Cardiac muscle cell (in vitro differentiated cells and primary cell): ENCODE data around the gene RALGPS2. TPM values are rescaled to one million over a fixed set of nuclear protein-coding genes. Genes with fewer than 3 reads are reported as not detected.

Experiments used
- DNase-seq, 2 donors: peaks; one replicate each; pipeline versions ENCODE4 v3.0.0 to v3.0.0-alpha.2; 2010 to 2017; ENCODE audit warnings: low read depth in 1 of 2, low spot score in 1 of 2
- H3K27ac ChIP-seq: fragments of 200-600 bp; sonication (generic); 2 replicates; pipeline ENCODE4 v1.5.1; 2016
- H3K27me3 ChIP-seq: fragments of 200-600 bp; sonication (generic); 2 replicates; pipeline ENCODE4 v1.6.0; 2016; ENCODE audit warnings: control low read depth
- H3K36me3 ChIP-seq: fragments of 200-600 bp; sonication (generic); 2 replicates; pipeline ENCODE4 v1.5.1; 2016; ENCODE audit warnings: control low read depth
- H3K4me1 ChIP-seq: fragments of 200-600 bp; sonication (generic); 2 replicates; pipeline ENCODE4 v1.8.1; 2017; ENCODE audit warnings: low read depth, mild to moderate bottlenecking, mixed run types
- H3K4me3 ChIP-seq: fragments of 200-600 bp; sonication (generic); 2 replicates; pipeline ENCODE4 v1.5.1; 2016; ENCODE audit warnings: mild to moderate bottlenecking
- H3K9me3 ChIP-seq: fragments of 200-600 bp; sonication (generic); 2 replicates; pipeline ENCODE4 v1.5.1; 2017; ENCODE audit warnings: low read depth, mild to moderate bottlenecking, control low read depth
- polyA plus RNA-seq: library from polyadenylated mRNA; unstranded; fragments of >200 nt; fragmentation: Nextera tagmentation; extraction: Ambion mirVana; gene quantifications from 2 replicates; pipeline ENCODE4 v1.2.1, GENCODE V29; 2016
- total RNA-seq: library from RNA; depleted of rRNA; stranded (reverse); fragments of >200 nt; gene quantifications from 2 replicates; pipeline ENCODE4 v1.2.3, GENCODE V29; 2016
- TF ChIP-seq, protein P1 (sequence below): IDR thresholded peaks from 2 replicates; pipeline ENCODE4 v1.5.1; 2012; ENCODE audit warnings: low read depth, mild to moderate bottlenecking, low read length

The RALGPS2 gene
- total and polyA plus RNA-seq, 2 experiments from 2014 or later: 10.3 to 27.3 TPM

GRCh38 chr1:178916448-178917174 is 191.6 kb downstream of the RALGPS2 start:
- Histone ChIP-seq H3K4me1 (peaks cover 31% of the 10 kb centered on the region), H3K27me3 (no peaks in the 10 kb centered on the region), H3K4me3 (no peak overlapping the region), H3K27ac (no peak overlapping the region), H3K36me3 (peaks cover 4% of the 10 kb centered on the region), H3K9me3 (no peaks in the 10 kb centered on the region)
- TF ChIP-seq, protein P1, sequence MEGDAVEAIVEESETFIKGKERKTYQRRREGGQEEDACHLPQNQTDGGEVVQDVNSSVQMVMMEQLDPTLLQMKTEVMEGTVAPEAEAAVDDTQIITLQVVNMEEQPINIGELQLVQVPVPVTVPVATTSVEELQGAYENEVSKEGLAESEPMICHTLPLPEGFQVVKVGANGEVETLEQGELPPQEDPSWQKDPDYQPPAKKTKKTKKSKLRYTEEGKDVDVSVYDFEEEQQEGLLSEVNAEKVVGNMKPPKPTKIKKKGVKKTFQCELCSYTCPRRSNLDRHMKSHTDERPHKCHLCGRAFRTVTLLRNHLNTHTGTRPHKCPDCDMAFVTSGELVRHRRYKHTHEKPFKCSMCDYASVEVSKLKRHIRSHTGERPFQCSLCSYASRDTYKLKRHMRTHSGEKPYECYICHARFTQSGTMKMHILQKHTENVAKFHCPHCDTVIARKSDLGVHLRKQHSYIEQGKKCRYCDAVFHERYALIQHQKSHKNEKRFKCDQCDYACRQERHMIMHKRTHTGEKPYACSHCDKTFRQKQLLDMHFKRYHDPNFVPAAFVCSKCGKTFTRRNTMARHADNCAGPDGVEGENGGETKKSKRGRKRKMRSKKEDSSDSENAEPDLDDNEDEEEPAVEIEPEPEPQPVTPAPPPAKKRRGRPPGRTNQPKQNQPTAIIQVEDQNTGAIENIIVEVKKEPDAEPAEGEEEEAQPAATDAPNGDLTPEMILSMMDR: no peak
- peak in 1 of 2 donors; percentile 53 for DNase-seq

DNA sequence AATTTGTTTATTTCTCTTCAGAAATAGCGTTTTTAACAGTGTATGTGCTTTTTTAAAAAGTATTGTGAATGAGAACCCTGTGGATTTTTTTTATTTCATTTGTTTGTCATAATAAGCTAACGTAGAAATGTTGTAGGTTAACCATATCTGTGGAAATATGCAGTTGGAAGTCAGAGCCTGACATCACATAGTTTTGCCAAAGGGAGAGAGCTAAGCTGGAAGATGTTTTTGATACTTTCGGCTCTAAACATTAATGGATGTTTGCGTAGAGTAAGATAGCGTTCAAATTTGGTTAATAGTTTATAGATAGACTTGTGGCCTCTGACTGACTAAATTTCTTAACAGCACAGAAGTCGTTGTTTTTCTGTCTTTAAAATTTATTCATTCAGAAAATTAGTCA is 193.3 kb downstream of the RALGPS2 start:
- H3K9me3 ChIP-seq: no peaks in the 10 kb centered on the region
- H3K4me3 ChIP-seq: no peak overlapping the region
- TF ChIP-seq, protein P1: no peak
- peaks cover 4% of the 10 kb centered on the region for H3K36me3 ChIP-seq
- H3K27me3 ChIP-seq: no peaks in the 10 kb centered on the region
- H3K4me1 ChIP-seq: peaks cover 26% of the 10 kb centered on the region
- H3K27ac ChIP-seq: no peak overlapping the region
- no peak for DNase-seq

- H3K27ac ChIP-seq: no peak overlapping the region
- H3K4me1 ChIP-seq: peaks cover 26% of the 10 kb centered on the region
- H3K27me3 ChIP-seq: no peaks in the 10 kb centered on the region
- DNase-seq: no peak
- H3K9me3 ChIP-seq: no peaks in the 10 kb centered on the region
- TF ChIP-seq, protein P1: no peak
- peaks cover 4% of the 10 kb centered on the region for H3K36me3 ChIP-seq
- no peak overlapping the region for H3K4me3 ChIP-seq
These were observed 193.9 kb downstream of the RALGPS2 start for GRCh38 chr1:178918955-178919354.

- Histone ChIP-seq H3K9me3 (no peaks in the 10 kb centered on the region), H3K4me1 (peaks cover 26% of the 10 kb centered on the region), H3K36me3 (peaks cover 4% of the 10 kb centered on the region), H3K27ac (no peak overlapping the region), H3K27me3 (no peaks in the 10 kb centered on the region), H3K4me3 (no peak overlapping the region)
- DNase-seq: no peak
- TF ChIP-seq, protein P1: no peak
These were observed 194.5 kb downstream of the RALGPS2 start for GRCh38 chr1:178919581-178919980.

DNA sequence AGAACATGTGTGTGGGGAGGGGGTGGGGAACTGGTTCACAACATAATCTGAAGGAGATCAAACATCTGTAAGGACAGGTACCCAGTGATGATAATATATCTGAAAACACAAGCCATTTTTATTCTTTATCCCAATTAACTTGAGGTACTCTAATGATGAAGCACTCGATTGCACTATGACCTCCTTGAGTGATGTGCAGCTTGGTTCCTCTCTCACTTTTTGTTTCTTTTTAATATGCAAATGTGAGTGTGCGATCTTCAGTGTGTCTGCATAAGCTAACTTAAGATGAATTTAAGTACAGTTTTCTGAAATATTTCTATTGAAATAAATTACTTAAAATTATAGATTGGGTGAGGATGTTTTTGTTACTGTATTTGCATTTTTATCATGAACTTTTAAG is 196.5 kb downstream of the RALGPS2 start:
- no peak overlapping the region for H3K4me3 ChIP-seq
- no peaks in the 10 kb centered on the region for H3K9me3 ChIP-seq
- peaks cover 26% of the 10 kb centered on the region for H3K4me1 ChIP-seq

More for the DNA sequence above, 196.5 kb downstream of the RALGPS2 start:
- Histone ChIP-seq H3K27me3 (no peaks in the 10 kb centered on the region), H3K27ac (no peak overlapping the region), H3K36me3 (peaks cover 3% of the 10 kb centered on the region)
- TF ChIP-seq, protein P1: no peak
- DNase-seq: no peak
